ENCODE measurements around the gene SENP5.

- TF ChIP-seq POLR2A (IDR thresholded peaks at IDR 0.05), result peak in 1 of 2 donors; percentile 43
- no peak for TF ChIP-seq CTCF (IDR thresholded peaks at IDR 0.05)
- no peak for TF ChIP-seq EP300 (IDR thresholded peaks at IDR 0.05)
Observed at GRCh38 chr3:196968233-196969133, 100.8 kb downstream of the SENP5 start, which contains the start of gene PIGZ.

Data from tibial nerve (tissue), 4 donors.